Activated B cell treated with CpG ODN at 0.5 μM for 24 hours (primary cell): ENCODE measurements around the gene ACVR1B. TPM values are rescaled to one million over a fixed set of nuclear protein-coding genes. Genes with fewer than 3 reads are reported as not detected.

ENCODE experiments used
- ATAC-seq: fragments of 200-7000 bp; cut with Tn5 transposase; one replicate; pipeline ENCODE4 v1.10.0; 2021; ENCODE audit warnings: low read depth, mild to moderate bottlenecking, moderate library complexity
- CTCF ChIA-PET: fragments of 350-600 bp; sonication (Branson Sonifier 250); formaldehyde crosslinking; loops from one replicate; lab custom pipeline; 2021; ENCODE audit warnings: antibody characterized with exemption; lab: Charles Lee
- POLR2A ChIA-PET: fragments of 350-600 bp; sonication (Branson Sonifier 250); formaldehyde crosslinking; loops from one replicate; lab custom pipeline; 2021; ENCODE audit warnings: antibody characterized with exemption; lab: Charles Lee
- DNase-seq: peaks from one replicate; pipeline ENCODE4 v3.0.0; 2022
- H3K27ac Mint-ChIP-seq: one replicate; pipeline ENCODE4 v1.8.0; 2020; ENCODE audit warnings: mixed read lengths
- H3K27me3 Mint-ChIP-seq: one replicate; pipeline ENCODE4 v1.8.0; 2021; ENCODE audit warnings: mixed read lengths
- H3K36me3 Mint-ChIP-seq: one replicate; pipeline ENCODE4 v1.8.0; 2021; ENCODE audit warnings: low read depth, mixed read lengths
- H3K4me1 Mint-ChIP-seq: one replicate; pipeline ENCODE4 v1.8.0; 2021; ENCODE audit warnings: mixed read lengths
- H3K4me3 Mint-ChIP-seq: one replicate; pipeline ENCODE4 v1.8.0; 2020; ENCODE audit warnings: mild to moderate bottlenecking, mixed read lengths
- H3K9me3 Mint-ChIP-seq: one replicate; pipeline ENCODE4 v1.8.0; 2020; ENCODE audit warnings: mixed read lengths
- intact Hi-C: fragments of 100-400 bp; cut with micrococcal nuclease; formaldehyde crosslinking; loops from one replicate; pipeline ENCODE4 v1.15.1; 2024
- total RNA-seq: library from RNA; stranded (reverse); gene quantifications from 2 replicates; pipeline ENCODE4 v1.2.3, GENCODE V29; 2022
- TF ChIP-seq, protein P1 (sequence below): fragments of 200-600 bp; IDR thresholded peaks from one replicate; pipeline ENCODE4 v1.8.0; 2022; ENCODE audit warnings: antibody characterized with exemption, mild to moderate bottlenecking

The ACVR1B gene
- total RNA-seq, 1 donor from 2014 or later = 10.0 TPM

DNA sequence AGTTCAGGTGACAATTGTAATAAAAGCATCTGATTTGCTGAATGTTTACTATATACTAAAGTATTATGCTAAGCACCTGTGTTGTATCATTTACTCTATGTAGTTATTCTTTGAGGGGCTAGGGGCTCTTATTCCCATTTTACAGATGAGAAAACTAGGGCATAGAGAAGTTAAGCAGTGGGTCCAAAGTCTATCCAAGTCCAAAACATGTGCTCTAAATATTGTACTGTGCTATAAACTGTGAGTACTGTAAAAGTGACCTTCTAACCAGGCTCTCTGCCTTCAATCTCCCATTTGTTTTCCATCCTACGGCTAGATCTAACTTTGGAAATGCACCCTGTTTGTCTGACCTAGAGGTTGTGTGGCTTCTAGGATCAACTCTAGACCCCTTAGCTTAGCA lies 9.0 kb downstream of the ACVR1B start:
- no peak for ATAC-seq
- Mint-ChIP-seq H3K27ac (no peak overlapping the region), H3K36me3 (peaks cover 3% of the 10 kb centered on the region), H3K27me3 (no peaks in the 10 kb centered on the region), H3K9me3 (no peaks in the 10 kb centered on the region), H3K4me3 (no peak overlapping the region), H3K4me1 (no peaks in the 10 kb centered on the region)
- no peak for DNase-seq
- ChIA-PET POLR2A (no interaction called here), CTCF (no interaction called here)
- intact Hi-C loops = no loop called here
- TF ChIP-seq, protein P1, sequence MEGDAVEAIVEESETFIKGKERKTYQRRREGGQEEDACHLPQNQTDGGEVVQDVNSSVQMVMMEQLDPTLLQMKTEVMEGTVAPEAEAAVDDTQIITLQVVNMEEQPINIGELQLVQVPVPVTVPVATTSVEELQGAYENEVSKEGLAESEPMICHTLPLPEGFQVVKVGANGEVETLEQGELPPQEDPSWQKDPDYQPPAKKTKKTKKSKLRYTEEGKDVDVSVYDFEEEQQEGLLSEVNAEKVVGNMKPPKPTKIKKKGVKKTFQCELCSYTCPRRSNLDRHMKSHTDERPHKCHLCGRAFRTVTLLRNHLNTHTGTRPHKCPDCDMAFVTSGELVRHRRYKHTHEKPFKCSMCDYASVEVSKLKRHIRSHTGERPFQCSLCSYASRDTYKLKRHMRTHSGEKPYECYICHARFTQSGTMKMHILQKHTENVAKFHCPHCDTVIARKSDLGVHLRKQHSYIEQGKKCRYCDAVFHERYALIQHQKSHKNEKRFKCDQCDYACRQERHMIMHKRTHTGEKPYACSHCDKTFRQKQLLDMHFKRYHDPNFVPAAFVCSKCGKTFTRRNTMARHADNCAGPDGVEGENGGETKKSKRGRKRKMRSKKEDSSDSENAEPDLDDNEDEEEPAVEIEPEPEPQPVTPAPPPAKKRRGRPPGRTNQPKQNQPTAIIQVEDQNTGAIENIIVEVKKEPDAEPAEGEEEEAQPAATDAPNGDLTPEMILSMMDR = no peak

DNA sequence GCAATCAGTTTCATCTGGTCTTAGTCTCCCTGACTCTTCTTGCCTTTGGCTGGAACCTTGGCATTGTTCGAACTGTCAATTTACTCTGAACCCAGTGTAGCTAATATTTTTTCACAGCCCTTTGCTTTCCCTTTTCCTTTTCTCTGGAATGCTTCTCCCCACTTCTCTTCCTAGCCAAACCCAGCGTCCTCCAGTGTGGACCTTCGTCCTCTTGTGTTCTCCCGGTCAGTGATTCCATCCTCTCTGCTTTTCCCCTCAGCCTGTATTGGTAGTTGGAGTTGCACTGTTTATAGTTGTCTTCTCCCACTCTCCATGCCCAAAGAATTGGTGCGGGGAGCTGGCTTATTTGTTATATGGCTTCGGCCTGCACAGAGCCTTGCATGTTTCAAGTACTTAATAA lies 9.4 kb downstream of the ACVR1B start:
- Mint-ChIP-seq H3K27me3 (no peaks in the 10 kb centered on the region), H3K4me1 (no peaks in the 10 kb centered on the region), H3K4me3 (no peak overlapping the region), H3K9me3 (no peaks in the 10 kb centered on the region), H3K27ac (no peak overlapping the region), H3K36me3 (peaks cover 3% of the 10 kb centered on the region)
- intact Hi-C loops = no loop called here
- TF ChIP-seq, protein P1 = no peak
- no peak for ATAC-seq
- no peak for DNase-seq
- POLR2A ChIA-PET = no interaction called here
- CTCF ChIA-PET = interaction anchor here (2.1 kb wide), 1 partner anchor 10 kb away, joined by 8 read pairs; no protein-coding TSS in a partner anchor

DNA sequence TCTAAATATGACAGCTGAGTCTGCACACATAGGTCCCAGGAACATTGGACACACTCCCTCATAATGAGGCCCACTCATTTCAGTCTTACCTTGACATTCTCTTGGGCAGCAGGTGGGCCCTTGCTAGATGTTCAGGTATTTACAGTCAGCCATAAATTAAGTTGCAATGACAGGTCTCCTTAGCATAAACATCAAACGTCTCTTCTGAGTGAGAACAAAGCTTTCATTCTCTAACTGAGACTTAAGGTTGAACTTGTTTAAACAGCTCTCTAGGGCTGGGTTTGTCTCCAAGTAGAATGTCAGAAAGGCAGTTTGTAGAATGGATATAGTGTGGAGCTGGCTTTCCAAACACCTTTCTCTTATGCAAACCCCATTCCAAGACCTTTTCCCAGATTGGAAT lies 10.3 kb downstream of the ACVR1B start:
- ATAC-seq = no peak
- no peak overlapping the region for H3K4me3 Mint-ChIP-seq
- POLR2A ChIA-PET = no interaction called here

DNA sequence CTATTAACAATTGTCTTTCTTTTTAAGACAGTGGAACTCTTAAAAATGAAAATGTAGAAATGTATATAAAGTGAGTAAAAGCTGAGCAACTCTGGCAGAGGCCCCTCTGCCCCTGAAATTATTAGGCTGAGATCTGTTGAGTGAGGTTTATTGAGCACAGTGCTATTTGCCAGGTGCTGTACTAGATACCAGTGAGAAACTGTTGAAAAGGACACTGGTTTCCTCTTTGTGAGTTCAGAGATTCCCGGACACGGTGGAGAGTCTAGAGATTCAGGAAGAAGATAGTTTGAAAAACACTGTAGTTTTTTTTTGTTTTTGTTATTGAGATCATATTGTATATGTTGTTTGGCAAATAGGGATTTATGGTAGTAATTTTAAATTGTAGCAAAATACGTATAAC lies 11.2 kb downstream of the ACVR1B start:
- CTCF ChIA-PET = interaction anchor here (1.2 to 2.1 kb wide), 2 partner anchors 8 to 63 kb away, joined by 4 to 8 read pairs; no protein-coding TSS in a partner anchor
- no peaks in the 10 kb centered on the region for H3K4me1 Mint-ChIP-seq
- no peak overlapping the region for H3K4me3 Mint-ChIP-seq

More for the DNA sequence above, 10.3 kb downstream of the ACVR1B start:
- H3K27ac Mint-ChIP-seq = no peak overlapping the region
- CTCF ChIA-PET = interaction anchor here (1.2 to 2.1 kb wide), 2 partner anchors 9 to 64 kb away, joined by 4 to 8 read pairs; no protein-coding TSS in a partner anchor
- H3K36me3 Mint-ChIP-seq = peaks cover 3% of the 10 kb centered on the region
- TF ChIP-seq, protein P1 = no peak
- H3K27me3 Mint-ChIP-seq = no peaks in the 10 kb centered on the region
- no peaks in the 10 kb centered on the region for H3K4me1 Mint-ChIP-seq
- no peak for DNase-seq
- intact Hi-C loops = no loop called here
- H3K9me3 Mint-ChIP-seq = no peaks in the 10 kb centered on the region

DNA sequence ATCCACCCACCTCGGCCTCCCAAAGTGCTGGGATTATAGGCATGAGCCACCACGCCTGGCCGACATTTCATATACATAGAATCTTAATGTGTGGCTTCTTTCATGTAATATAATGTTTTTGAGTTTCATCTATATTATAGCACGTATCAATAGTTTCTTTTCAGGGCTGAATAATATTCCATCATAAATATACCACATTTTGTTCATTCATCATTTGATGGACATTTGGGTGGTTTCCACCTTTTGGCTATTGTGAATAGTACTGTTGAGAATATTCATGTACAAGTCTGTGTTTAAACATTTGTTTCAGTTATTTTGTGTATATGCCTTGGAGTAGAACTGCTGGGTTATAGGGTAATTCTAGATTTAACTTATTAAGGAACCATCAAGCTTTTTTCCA lies 12.0 kb downstream of the ACVR1B start:
- Mint-ChIP-seq H3K4me3 (no peak overlapping the region), H3K27ac (no peak overlapping the region), H3K27me3 (no peaks in the 10 kb centered on the region), H3K4me1 (no peaks in the 10 kb centered on the region), H3K9me3 (no peaks in the 10 kb centered on the region), H3K36me3 (peaks cover 3% of the 10 kb centered on the region)
- POLR2A ChIA-PET = no interaction called here
- DNase-seq (no peak), ATAC-seq (no peak)
- CTCF ChIA-PET = no interaction called here
- TF ChIP-seq, protein P1 = no peak
- intact Hi-C loops = no loop called here

More for the DNA sequence above, 11.2 kb downstream of the ACVR1B start:
- Mint-ChIP-seq H3K9me3 (no peaks in the 10 kb centered on the region), H3K27ac (no peak overlapping the region), H3K36me3 (peaks cover 3% of the 10 kb centered on the region), H3K27me3 (no peaks in the 10 kb centered on the region)
- TF ChIP-seq, protein P1 = no peak
- intact Hi-C loops = no loop called here
- POLR2A ChIA-PET = no interaction called here
- ATAC-seq (no peak), DNase-seq (no peak)
